Left lung (tissue), 14 donors: Measurements from ENCODE around the gene CDC42EP5. TPM values are rescaled to one million over a fixed set of nuclear protein-coding genes. Genes with fewer than 3 reads are reported as not detected.
A peak's percentile ranks its signal among the peaks of the same experiment; 100 is the strongest.

ENCODE experiments used
- ATAC-seq: fragments of 200-7000 bp; cut with Tn5 transposase; one replicate; pipeline ENCODE4 v1.9.1; 2020; ENCODE audit warnings: moderate library complexity
- DNase-seq, 4 donors: peaks; one replicate each; pipeline ENCODE4 v3.0.0-alpha.2; 2013 to 2020
- H3K27ac ChIP-seq, 2 donors: fragments of 200-600 bp; sonication (generic) in 1 of 2; one replicate each; pipeline versions ENCODE4 v1.5.0 to v1.8.0; 2020 to 2021
- H3K27me3 ChIP-seq, 2 donors: fragments of 200-600 bp; sonication (generic) in 1 of 2; one replicate each; pipeline versions ENCODE4 v1.5.0 to v1.8.0; 2020 to 2021
- H3K36me3 ChIP-seq, 2 donors: fragments of 200-600 bp; sonication (generic) in 1 of 2; one replicate each; pipeline versions ENCODE4 v1.5.0 to v1.8.0; 2020 to 2021
- H3K4me1 ChIP-seq, 2 donors: fragments of 200-600 bp; one replicate each; pipeline ENCODE4 v1.8.0; 2021
- H3K4me3 ChIP-seq, 2 donors: fragments of 200-600 bp; sonication (generic) in 1 of 2; one replicate each; pipeline versions ENCODE4 v1.5.0 to v1.8.0; 2020 to 2021; ENCODE audit warnings: mild to moderate bottlenecking in 1 of 2
- H3K9me3 ChIP-seq, 2 donors: fragments of 200-600 bp; sonication (generic) in 1 of 2; one replicate each; pipeline versions ENCODE4 v1.5.0 to v1.8.0; 2020 to 2021
- CTCF ChIP-seq, 2 donors: fragments of 200-600 bp; sonication (generic) in 1 of 2; IDR thresholded peaks; one replicate each; pipeline versions ENCODE4 v1.5.0 to v1.8.0; 2021; ENCODE audit warnings: antibody characterized with exemption in 2 of 2
- intact Hi-C, 2 donors: fragments of 100-400 bp; cut with DNase I; formaldehyde crosslinking; loops; one replicate each; pipeline versions ENCODE4 v1.11.2 to v1.14.2; 2022
- long read RNA-seq, 12 donors: library from polyadenylated mRNA in 2 of 12; unstranded in 2 of 12; transcript quantifications; one replicate each; pipeline ENCODE4 v2.0.0 and lab custom pipeline, GENCODE V29; 2019 to 2026
- polyA plus RNA-seq, 6 donors: library from polyadenylated mRNA; unstranded; fragments of 120-200 nt; gene quantifications; one replicate each; pipeline ENCODE4 v1.2.1, GENCODE V29; 2013; ENCODE audit not compliant: insufficient read length in 6 of 6
- total RNA-seq, 2 donors: library from RNA; stranded (reverse); fragmentation: NEBNext Ultra II Directional; extraction: Animal tissue kit (Norgen Biotek cat#: 25700); gene quantifications; one replicate each; pipeline ENCODE4 v1.2.1, GENCODE V29; 2021
- donor health status: DM: no; HTN: yes; CAD: no.
- donor health status: DM: no; HTN: no; CAD: no.

Gene CDC42EP5, protein sequence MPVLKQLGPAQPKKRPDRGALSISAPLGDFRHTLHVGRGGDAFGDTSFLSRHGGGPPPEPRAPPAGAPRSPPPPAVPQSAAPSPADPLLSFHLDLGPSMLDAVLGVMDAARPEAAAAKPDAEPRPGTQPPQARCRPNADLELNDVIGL
- total RNA-seq (10 to 100 TPM; 20.4 to 29.8 TPM), polyA plus RNA-seq (10 to 100 TPM; 24.0 to 57.6 (median 33.4) TPM)
- long read RNA-seq, donor 1, transcript CDC42EP5-201 (3 exons, 864 nt): major isoform, 56 of 68 reads
- long read RNA-seq, donor 1, transcript CDC42EP5-202 (2 exons, 288 nt): minor isoform, 7 of 68 reads
- long read RNA-seq, donor 1, partial matches to known transcripts: 5 of 68 reads
- long read RNA-seq, donor 1, other reads (novel, unspliced or antisense): 0 of 68 reads
- long read RNA-seq, donor 2, transcript CDC42EP5-201 (3 exons, 864 nt): major isoform, 45 of 54 reads
- long read RNA-seq, donor 2, partial matches to known transcripts: 6 of 54 reads
- long read RNA-seq, donor 2, other reads (novel, unspliced or antisense): 0 of 54 reads
- long read RNA-seq, donor 3, transcript CDC42EP5-201 (3 exons, 864 nt): major isoform, 37 of 44 reads
- long read RNA-seq, donor 3, partial matches to known transcripts: 5 of 44 reads
- long read RNA-seq, donor 3, other reads (novel, unspliced or antisense): 0 of 44 reads
- long read RNA-seq, donor 4, partial matches to known transcripts: 0 of 1 reads
- long read RNA-seq, donor 4, other reads (novel, unspliced or antisense): 0 of 1 reads
- long read RNA-seq, donor 5, transcript CDC42EP5-201 (3 exons, 864 nt): major isoform, 32 of 35 reads
- long read RNA-seq, donor 5, partial matches to known transcripts: 0 of 35 reads
- long read RNA-seq, donor 5, other reads (novel, unspliced or antisense): 0 of 35 reads
- long read RNA-seq, donor 6, transcript CDC42EP5-201 (3 exons, 864 nt): major isoform, 41 of 43 reads
- long read RNA-seq, donor 6, partial matches to known transcripts: 0 of 43 reads
- long read RNA-seq, donor 6, other reads (novel, unspliced or antisense): 0 of 43 reads
- long read RNA-seq, donor 7, transcript CDC42EP5-201 (3 exons, 864 nt): major isoform, 16 of 17 reads
- long read RNA-seq, donor 7, partial matches to known transcripts: 0 of 17 reads
- long read RNA-seq, donor 7, other reads (novel, unspliced or antisense): 0 of 17 reads
- long read RNA-seq, donor 8, transcript CDC42EP5-201 (3 exons, 864 nt): major isoform, 20 of 20 reads
- long read RNA-seq, donor 8, partial matches to known transcripts: 0 of 20 reads
- long read RNA-seq, donor 8, other reads (novel, unspliced or antisense): 0 of 20 reads
- long read RNA-seq, donor 9: 0 reads
- long read RNA-seq, donor 10, partial matches to known transcripts: 2 of 2 reads
- long read RNA-seq, donor 10, other reads (novel, unspliced or antisense): 0 of 2 reads
- long read RNA-seq, donor 11: 0 reads
- long read RNA-seq, donor 12, transcript CDC42EP5-201 (3 exons, 864 nt): major isoform, 31 of 34 reads
- long read RNA-seq, donor 12, partial matches to known transcripts: 0 of 34 reads
- long read RNA-seq, donor 12, other reads (novel, unspliced or antisense): 0 of 34 reads

- Histone ChIP-seq H3K4me1 (peaks cover 19 to 28% of the 10 kb centered on the region in 2 donors), H3K4me3 (peak within 1 kb of the TSS; percentile 26 to 28), H3K36me3 (no peaks in the 10 kb centered on the region), H3K9me3 (no peaks in the 10 kb centered on the region), H3K27me3 (peaks cover 6 to 90% of the 10 kb centered on the region in 2 donors), H3K27ac (peak within 1 kb of the TSS; percentile 48 to 66)
- no peak for TF ChIP-seq CTCF (IDR thresholded peaks at IDR 0.05)
- intact Hi-C loops: no loop called here
- DNase-seq (peak in 3 of 4 donors; percentile 73 to 94 (median 87)), ATAC-seq (peak; percentile 90)
Observed at GRCh38 chr19:54473071-54473891, at the start of gene CDC42EP5. CDC42EP5 (minus strand) TSS chr19:54473296; CDS start chr19:54465547, 7,749 bp downstream.

DNA sequence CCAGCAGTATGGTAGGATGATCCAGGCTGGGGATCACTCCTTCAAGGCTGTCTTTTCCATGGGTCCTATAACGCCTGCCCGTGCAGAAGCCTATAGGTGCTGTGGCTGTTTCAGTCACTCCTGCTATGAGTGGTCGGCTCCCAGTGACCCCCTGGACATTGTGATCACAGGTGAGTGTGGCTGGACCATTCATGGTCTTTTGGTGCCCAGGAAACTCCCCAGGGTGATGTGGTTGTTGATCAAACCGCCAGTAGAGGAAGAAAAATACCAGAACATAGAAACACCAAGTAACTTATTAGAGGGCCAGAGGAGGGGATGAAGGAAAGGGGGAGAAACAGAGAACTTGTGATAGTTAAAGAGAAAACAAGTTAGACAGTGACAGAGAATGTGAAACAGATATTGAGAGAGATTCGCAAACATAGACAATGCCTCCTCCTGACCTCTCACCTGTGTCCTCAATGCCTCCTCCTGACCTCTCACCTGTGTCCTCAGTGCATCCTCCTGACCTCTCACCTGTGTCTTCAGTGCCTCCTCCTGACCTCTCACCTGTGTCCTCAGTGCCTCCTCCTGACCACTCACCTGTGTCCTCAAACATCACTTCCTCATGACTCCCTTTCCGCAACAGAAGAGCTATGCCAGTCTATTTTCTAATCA lies 48.9 kb upstream of the CDC42EP5 start:
- H3K4me3 ChIP-seq: no peak overlapping the region
- TF ChIP-seq CTCF (IDR thresholded peaks at IDR 0.05): no peak
- no peak for DNase-seq
- H3K36me3 ChIP-seq: no peaks in the 10 kb centered on the region
- no peaks in the 10 kb centered on the region for H3K9me3 ChIP-seq
- peaks cover 0 to 80% of the 10 kb centered on the region in 2 donors for H3K27me3 ChIP-seq
- H3K27ac ChIP-seq: no peak overlapping the region
- intact Hi-C loops: no loop called here
- ATAC-seq: no peak
- peaks cover 0 to 7% of the 10 kb centered on the region in 2 donors for H3K4me1 ChIP-seq

DNA sequence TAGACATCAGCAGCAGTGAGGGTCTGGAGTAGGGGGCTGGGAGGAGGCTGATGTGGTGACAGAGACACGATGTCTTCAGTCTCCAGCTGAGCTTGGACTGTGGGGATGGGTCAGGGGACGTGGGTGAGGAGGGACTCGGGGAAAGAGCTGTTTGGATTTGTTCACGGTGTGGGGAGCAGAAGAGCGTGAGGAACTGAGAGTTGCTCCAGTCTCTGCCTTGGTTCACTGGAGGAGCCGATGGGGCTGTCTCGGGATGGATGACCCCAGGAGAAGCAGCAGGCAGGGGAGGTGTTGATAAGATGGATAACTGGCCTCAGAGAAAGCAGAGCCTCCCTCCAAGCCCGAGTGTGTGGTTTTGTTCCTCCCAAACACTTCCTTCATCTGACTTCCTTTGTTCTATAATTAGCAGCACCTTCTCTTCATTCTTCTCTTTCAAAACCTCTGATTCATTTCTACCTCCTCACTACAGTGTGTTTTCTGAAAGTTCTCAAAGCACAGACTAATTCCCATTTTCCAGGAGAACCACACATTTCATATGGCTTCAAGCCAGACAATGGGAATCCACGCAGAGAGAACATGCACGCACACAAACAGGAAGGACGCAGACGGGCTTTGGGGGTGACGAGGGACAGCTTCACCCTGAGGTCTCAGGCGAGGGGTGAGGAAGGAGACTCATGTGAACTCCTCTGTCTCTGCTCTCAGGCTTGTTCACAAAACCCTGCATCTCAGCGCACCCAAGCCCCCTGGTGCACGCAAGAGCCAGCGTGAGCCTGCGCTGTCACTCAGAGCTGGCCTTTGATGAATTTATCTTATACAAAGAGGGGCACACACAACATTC lies 48.1 kb upstream of the CDC42EP5 start:
- ATAC-seq (no peak), DNase-seq (no peak)
- Histone ChIP-seq H3K4me1 (peaks cover 0 to 7% of the 10 kb centered on the region in 2 donors), H3K27ac (no peak overlapping the region), H3K36me3 (no peaks in the 10 kb centered on the region), H3K27me3 (peaks cover 0 to 76% of the 10 kb centered on the region in 2 donors), H3K9me3 (no peaks in the 10 kb centered on the region), H3K4me3 (no peak overlapping the region)
- intact Hi-C loops: no loop called here
- TF ChIP-seq CTCF (IDR thresholded peaks at IDR 0.05): no peak
